Glomerular endothelial cell (primary cell): Measurements from ENCODE around the gene PDIK1L. TPM values are rescaled to one million over a fixed set of nuclear protein-coding genes. Genes with fewer than 3 reads are reported as not detected.

Experiments
- DNase-seq: peaks from one replicate; pipeline ENCODE4 v3.0.0-alpha.2; 2011; ENCODE audit warnings: low read depth, low spot score; ENCODE audit errors: extremely low read depth
- total RNA-seq: library from RNA; depleted of rRNA; stranded (reverse); fragments of >200 nt; gene quantifications from 2 replicates; pipeline ENCODE4 v1.2.3, GENCODE V29; 2015

The PDIK1L gene
- total RNA-seq, 1 donor from 2014 or later = 5.4 TPM

- no peak for DNase-seq
Measured at GRCh38 chr1:26121854-26122773, 10.5 kb downstream of the PDIK1L start.

GRCh38 chr1:26122988-26123973 lies 11.7 kb downstream of the PDIK1L start:
- no peak for DNase-seq

GRCh38 chr1:26124418-26125331 lies 13.1 kb downstream of the PDIK1L start:
- no peak for DNase-seq

GRCh38 chr1:26125382-26125781 lies 13.8 kb downstream of the PDIK1L start:
- DNase-seq = no peak

GRCh38 chr1:26125946-26126320 lies 14.3 kb downstream of the PDIK1L start:
- no peak for DNase-seq

- no peak for DNase-seq
Measured at GRCh38 chr1:26126321-26127084, 14.9 kb downstream of the PDIK1L start.

GRCh38 chr1:26127235-26128163 lies 15.9 kb downstream of the PDIK1L start:
- no peak for DNase-seq

- DNase-seq = no peak
Measured at GRCh38 chr1:26129778-26130177, 18.2 kb downstream of the PDIK1L start.

GRCh38 chr1:26130695-26131094 lies 19.1 kb downstream of the PDIK1L start:
- DNase-seq = no peak

- DNase-seq = no peak
Measured at GRCh38 chr1:26132128-26132833, 20.7 kb downstream of the PDIK1L start.

GRCh38 chr1:26132834-26133167 lies 21.2 kb downstream of the PDIK1L start:
- no peak for DNase-seq

- DNase-seq = no peak
Measured at GRCh38 chr1:26134466-26134865, 22.8 kb downstream of the PDIK1L start.

GRCh38 chr1:26138974-26139558 lies 27.4 kb downstream of the PDIK1L start:
- DNase-seq = no peak

GRCh38 chr1:26142159-26142558 lies 30.5 kb downstream of the PDIK1L start:
- DNase-seq = no peak

- DNase-seq = peak; percentile 83
Measured at GRCh38 chr1:26145041-26145959, 33.7 kb downstream of the PDIK1L start.

- DNase-seq = no peak
Measured at GRCh38 chr1:26145960-26146294, 34.3 kb downstream of the PDIK1L start.

- no peak for DNase-seq
Measured at GRCh38 chr1:26148887-26149286, 37.3 kb downstream of the PDIK1L start.
